Natural killer cell (primary cell): Measurements from ENCODE around the gene IL1RL1. TPM values are rescaled to one million over a fixed set of nuclear protein-coding genes. Genes with fewer than 3 reads are reported as not detected.
A peak's percentile ranks its signal among the peaks of the same experiment; 100 is the strongest.

Experiments
- ATAC-seq, 3 donors: fragments of 150-1000 bp in 2 of 3; fragments of 200-7000 bp in 1 of 3; cut with Tn5 transposase; 1 replicate in 1 of 3; 2 replicates in 2 of 3; pipeline ENCODE4 v1.10.0; 2021; ENCODE audit warnings: mild to moderate bottlenecking in 2 of 3, moderate library complexity in 2 of 3
- DNase-seq, 2 donors: peaks; one replicate each; pipeline versions ENCODE4 v3.0.0 to v3.0.0-alpha.2; 2013 to 2021; ENCODE audit warnings: mixed read lengths in 1 of 2
- H3K27ac ChIP-seq: one replicate; pipeline ENCODE4 v1.5.1; 2013; ENCODE audit warnings: mild to moderate bottlenecking, low read length
- H3K27me3 ChIP-seq: one replicate; pipeline ENCODE4 v1.6.1; 2013; ENCODE audit warnings: low read length; ENCODE audit not compliant: control insufficient read depth, insufficient read depth
- H3K36me3 ChIP-seq: one replicate; pipeline ENCODE4 v1.6.1; 2013; ENCODE audit warnings: low read length; ENCODE audit not compliant: control insufficient read depth, insufficient read depth
- H3K4me1 ChIP-seq: one replicate; pipeline ENCODE4 v1.6.1; 2013; ENCODE audit warnings: low read length; ENCODE audit not compliant: control insufficient read depth, insufficient read depth
- H3K4me3 ChIP-seq: one replicate; pipeline ENCODE4 v1.5.1; 2013; ENCODE audit warnings: low read length
- H3K9me3 ChIP-seq: one replicate; pipeline ENCODE4 v1.6.1; 2013; ENCODE audit warnings: low read length; ENCODE audit not compliant: control insufficient read depth, insufficient read depth
- H3K27ac Mint-ChIP-seq, 2 donors: one replicate each; pipeline ENCODE4 v1.8.0; 2022; ENCODE audit warnings: mild to moderate bottlenecking in 2 of 2, mixed read lengths in 2 of 2, moderate library complexity in 1 of 2
- H3K27me3 Mint-ChIP-seq, 2 donors: one replicate each; pipeline ENCODE4 v1.8.0; 2022; ENCODE audit warnings: low read depth in 2 of 2, mixed read lengths in 2 of 2
- H3K36me3 Mint-ChIP-seq: one replicate; pipeline ENCODE4 v1.8.0; 2022; ENCODE audit warnings: mixed read lengths
- H3K4me1 Mint-ChIP-seq, 2 donors: one replicate each; pipeline ENCODE4 v1.8.0; 2022; ENCODE audit warnings: mixed read lengths in 2 of 2
- H3K4me3 Mint-ChIP-seq: one replicate; pipeline ENCODE4 v1.8.0; 2022; ENCODE audit warnings: mild to moderate bottlenecking, moderate library complexity, mixed read lengths
- H3K9me3 Mint-ChIP-seq, 2 donors: one replicate each; pipeline ENCODE4 v1.8.0; 2022; ENCODE audit warnings: mixed read lengths in 2 of 2
- WGBS: methylation state at CpG from one replicate; pipeline ENCODE4 v1.1.7; 2013; ENCODE audit warnings: missing lambda C conversion rate; ENCODE audit not compliant: insufficient coverage; 5-methylcytosine and 5-hydroxymethylcytosine counted together
- intact Hi-C: fragments of 100-400 bp; cut with micrococcal nuclease; formaldehyde crosslinking; loops from one replicate; pipeline ENCODE4 v1.14.2; 2022
- total RNA-seq, 4 donors: library from RNA; stranded (reverse); fragments of 120-200 nt in 1 of 4; gene quantifications; one replicate each; pipeline versions ENCODE4 v1.2.3 to v1.2.4, GENCODE V29; 2013 to 2022
- TF ChIP-seq, protein P1 (sequence below): fragments of 200-600 bp; IDR thresholded peaks from one replicate; pipeline ENCODE4 v1.8.0; 2022; ENCODE audit warnings: antibody characterized with exemption

The IL1RL1 gene
- total RNA-seq, 3 donors from 2014 or later (not counting 1 experiment from before 2014, with no cell fraction given): 0.49 to 68.1 (median 2.2) TPM

- H3K4me1 Mint-ChIP-seq: peaks cover 12 to 14% of the 10 kb centered on the region in 2 donors
- Histone ChIP-seq H3K27ac (no peak overlapping the region), H3K4me1 (peaks cover 9% of the 10 kb centered on the region), H3K9me3 (no peaks in the 10 kb centered on the region), H3K4me3 (no peak overlapping the region), H3K36me3 (no peaks in the 10 kb centered on the region), H3K27me3 (no peaks in the 10 kb centered on the region)
- intact Hi-C loops: no loop called here
- H3K4me3 Mint-ChIP-seq: no peak overlapping the region
- peaks cover 0 to 3% of the 10 kb centered on the region in 2 donors for H3K27me3 Mint-ChIP-seq
- DNase-seq (no peak), ATAC-seq (no peak)
- H3K27ac Mint-ChIP-seq: no peak overlapping the region
- no peaks in the 10 kb centered on the region for H3K36me3 Mint-ChIP-seq
- H3K9me3 Mint-ChIP-seq: no peaks in the 10 kb centered on the region
- WGBS: 95% methylated on average over 5 of the region's 5 CpGs
- TF ChIP-seq, protein P1, sequence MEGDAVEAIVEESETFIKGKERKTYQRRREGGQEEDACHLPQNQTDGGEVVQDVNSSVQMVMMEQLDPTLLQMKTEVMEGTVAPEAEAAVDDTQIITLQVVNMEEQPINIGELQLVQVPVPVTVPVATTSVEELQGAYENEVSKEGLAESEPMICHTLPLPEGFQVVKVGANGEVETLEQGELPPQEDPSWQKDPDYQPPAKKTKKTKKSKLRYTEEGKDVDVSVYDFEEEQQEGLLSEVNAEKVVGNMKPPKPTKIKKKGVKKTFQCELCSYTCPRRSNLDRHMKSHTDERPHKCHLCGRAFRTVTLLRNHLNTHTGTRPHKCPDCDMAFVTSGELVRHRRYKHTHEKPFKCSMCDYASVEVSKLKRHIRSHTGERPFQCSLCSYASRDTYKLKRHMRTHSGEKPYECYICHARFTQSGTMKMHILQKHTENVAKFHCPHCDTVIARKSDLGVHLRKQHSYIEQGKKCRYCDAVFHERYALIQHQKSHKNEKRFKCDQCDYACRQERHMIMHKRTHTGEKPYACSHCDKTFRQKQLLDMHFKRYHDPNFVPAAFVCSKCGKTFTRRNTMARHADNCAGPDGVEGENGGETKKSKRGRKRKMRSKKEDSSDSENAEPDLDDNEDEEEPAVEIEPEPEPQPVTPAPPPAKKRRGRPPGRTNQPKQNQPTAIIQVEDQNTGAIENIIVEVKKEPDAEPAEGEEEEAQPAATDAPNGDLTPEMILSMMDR: no peak
Measured at GRCh38 chr2:102289129-102289528, 22.2 kb upstream of the IL1RL1 start.

DNA sequence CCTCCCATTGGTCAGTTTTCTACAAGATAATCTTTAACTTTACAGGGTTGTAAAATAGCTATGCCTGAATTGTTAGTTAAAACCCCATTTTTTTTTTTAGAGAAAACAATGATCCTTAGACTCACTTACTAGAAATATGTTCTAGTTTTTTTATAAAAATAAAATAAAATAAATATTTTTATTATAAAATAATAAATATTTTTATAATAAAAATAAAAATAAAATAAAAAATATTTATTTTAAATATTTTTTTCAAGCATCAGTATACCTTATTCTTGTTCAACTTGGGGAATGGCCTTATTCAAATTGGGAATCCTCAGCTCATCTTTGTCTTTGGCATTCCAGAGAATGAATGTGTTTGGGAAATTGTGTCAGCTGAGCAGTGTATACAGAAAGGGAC lies 20.8 kb upstream of the IL1RL1 start:
- H3K9me3 Mint-ChIP-seq: no peaks in the 10 kb centered on the region
- Histone ChIP-seq H3K36me3 (no peaks in the 10 kb centered on the region), H3K27me3 (no peaks in the 10 kb centered on the region), H3K27ac (no peak overlapping the region), H3K9me3 (no peaks in the 10 kb centered on the region), H3K4me1 (peaks cover 9% of the 10 kb centered on the region), H3K4me3 (no peak overlapping the region)
- no peak for ATAC-seq
- no peak for DNase-seq
- H3K27ac Mint-ChIP-seq: no peak overlapping the region
- no peak overlapping the region for H3K4me3 Mint-ChIP-seq
- no peaks in the 10 kb centered on the region for H3K36me3 Mint-ChIP-seq
- peaks cover 0 to 3% of the 10 kb centered on the region in 2 donors for H3K27me3 Mint-ChIP-seq
- H3K4me1 Mint-ChIP-seq: peaks cover 23 to 25% of the 10 kb centered on the region in 2 donors
- intact Hi-C loops: no loop called here
- TF ChIP-seq, protein P1: no peak

- H3K9me3 ChIP-seq: no peaks in the 10 kb centered on the region
- Mint-ChIP-seq H3K27me3 (peaks cover 0 to 3% of the 10 kb centered on the region in 2 donors), H3K36me3 (no peaks in the 10 kb centered on the region), H3K9me3 (no peaks in the 10 kb centered on the region), H3K4me3 (no peak overlapping the region), H3K4me1 (peaks cover 23 to 25% of the 10 kb centered on the region in 2 donors), H3K27ac (no peak overlapping the region)
- peaks cover 9% of the 10 kb centered on the region for H3K4me1 ChIP-seq
- ATAC-seq: peak in 2 of 3 donors; percentile 29 to 42
- 40% methylated on average over 3 of the region's 4 CpGs for WGBS
- H3K27ac ChIP-seq: no peak overlapping the region
- no peaks in the 10 kb centered on the region for H3K36me3 ChIP-seq
- no peak for DNase-seq
- TF ChIP-seq, protein P1: no peak
- intact Hi-C loops: no loop called here
- H3K4me3 ChIP-seq: no peak overlapping the region
- H3K27me3 ChIP-seq: no peaks in the 10 kb centered on the region
Measured at GRCh38 chr2:102291319-102292075, 19.9 kb upstream of the IL1RL1 start.
